NT2/D1 (cell line): Measurements from ENCODE around the gene VMAC.

Experiments
- DNase-seq: peaks from one replicate; pipeline ENCODE4 v3.0.0-alpha.2; 2011; ENCODE audit warnings: low read depth, low spot score
- H3K27me3 ChIP-seq: 2 replicates; pipeline ENCODE4 v1.6.0; 2011; ENCODE audit warnings: mild to moderate bottlenecking; ENCODE audit not compliant: insufficient read length, insufficient read depth
- H3K36me3 ChIP-seq: 2 replicates; pipeline ENCODE4 v1.6.1; 2011; ENCODE audit warnings: mild to moderate bottlenecking, low read length, mixed read lengths; ENCODE audit not compliant: insufficient read depth, insufficient read length
- H3K4me1 ChIP-seq: 2 replicates; pipeline ENCODE4 v1.5.1; 2011; ENCODE audit not compliant: insufficient read depth, insufficient read length
- H3K4me3 ChIP-seq: 2 replicates; pipeline ENCODE4 v1.5.1; 2011; ENCODE audit warnings: low read depth; ENCODE audit not compliant: insufficient read length
- H3K9ac ChIP-seq: 2 replicates; pipeline ENCODE4 v1.6.0; 2011; ENCODE audit warnings: low read depth; ENCODE audit not compliant: insufficient read length
- H3K9me3 ChIP-seq: 2 replicates; pipeline ENCODE4 v1.5.1; 2011; ENCODE audit warnings: mild to moderate bottlenecking, low read length; ENCODE audit not compliant: insufficient read depth
- SUZ12 ChIP-seq: IDR thresholded peaks from 2 replicates; pipeline ENCODE4 v1.6.1; 2011; ENCODE audit not compliant: insufficient read length, insufficient read depth; ENCODE audit errors: extremely low read depth
- YY1 ChIP-seq: IDR thresholded peaks from 2 replicates; pipeline ENCODE4 v1.6.1; 2011; ENCODE audit not compliant: insufficient read length, insufficient read depth
- ZNF274 ChIP-seq: IDR thresholded peaks from 2 replicates; pipeline ENCODE4 v1.6.1; 2011; ENCODE audit warnings: mild to moderate bottlenecking, low read depth, low read length

VMAC gene

DNA sequence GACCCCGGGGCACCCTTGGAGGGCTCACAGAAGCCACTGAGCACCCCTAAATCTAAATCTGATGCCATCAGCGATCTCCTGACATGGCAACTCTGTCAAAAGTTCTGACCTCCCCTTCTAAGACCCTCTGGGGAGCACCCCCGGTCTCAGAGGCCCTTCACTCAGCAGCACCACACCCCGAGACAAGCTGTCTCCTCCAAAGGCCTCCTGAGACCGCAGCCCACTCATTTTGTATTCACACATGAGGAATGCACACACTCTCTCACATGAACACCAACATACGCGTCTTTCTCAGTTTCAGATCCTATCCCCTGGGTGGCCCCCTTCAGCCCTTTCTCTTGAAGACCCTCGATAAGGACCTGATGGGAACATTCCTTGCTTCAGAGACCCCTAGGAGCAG is 3.7 kb upstream of the VMAC start:
- Histone ChIP-seq H3K4me1 (no peaks in the 10 kb centered on the region), H3K9me3 (no peaks in the 10 kb centered on the region), H3K4me3 (no peak overlapping the region), H3K36me3 (peaks cover 49% of the 10 kb centered on the region), H3K9ac (no peak overlapping the region), H3K27me3 (no peaks in the 10 kb centered on the region)
- TF ChIP-seq ZNF274 (no peak), YY1 (no peak), SUZ12 (no peak)
- DNase-seq: no peak

DNA sequence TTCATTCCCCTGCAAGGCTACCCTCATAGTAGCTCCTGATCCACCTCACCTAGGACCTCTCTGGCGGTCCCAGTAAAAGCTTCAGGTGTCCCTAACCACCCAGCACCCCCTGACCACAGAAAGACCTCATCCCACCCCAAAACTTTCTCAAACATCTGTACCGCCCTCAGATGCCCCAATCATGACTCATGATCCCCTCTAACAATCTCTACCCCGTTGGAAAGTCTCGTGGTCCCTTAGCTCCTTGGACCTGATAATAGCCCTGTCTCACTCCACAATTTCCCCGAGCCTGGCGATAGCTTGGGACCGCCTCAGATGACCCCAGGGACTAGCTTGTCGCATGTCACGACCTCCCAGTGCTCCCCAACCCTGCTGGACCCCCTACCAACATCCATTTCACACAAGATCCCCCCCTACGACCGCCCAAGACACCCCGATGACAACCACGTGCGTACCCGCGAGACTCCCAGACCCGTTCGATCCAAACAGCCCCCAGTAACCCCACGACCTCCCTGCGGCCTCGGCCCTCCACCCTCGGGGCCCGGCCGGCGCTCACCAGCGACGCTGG is 1.5 kb upstream of the VMAC start:
- Histone ChIP-seq H3K9ac (peak overlapping the region; percentile 99), H3K36me3 (peaks cover 34% of the 10 kb centered on the region), H3K4me3 (peak overlapping the region; percentile 95), H3K9me3 (no peaks in the 10 kb centered on the region), H3K4me1 (no peaks in the 10 kb centered on the region), H3K27me3 (no peaks in the 10 kb centered on the region)
- DNase-seq: no peak
- TF ChIP-seq YY1 (no peak), SUZ12 (no peak), ZNF274 (no peak)

DNA sequence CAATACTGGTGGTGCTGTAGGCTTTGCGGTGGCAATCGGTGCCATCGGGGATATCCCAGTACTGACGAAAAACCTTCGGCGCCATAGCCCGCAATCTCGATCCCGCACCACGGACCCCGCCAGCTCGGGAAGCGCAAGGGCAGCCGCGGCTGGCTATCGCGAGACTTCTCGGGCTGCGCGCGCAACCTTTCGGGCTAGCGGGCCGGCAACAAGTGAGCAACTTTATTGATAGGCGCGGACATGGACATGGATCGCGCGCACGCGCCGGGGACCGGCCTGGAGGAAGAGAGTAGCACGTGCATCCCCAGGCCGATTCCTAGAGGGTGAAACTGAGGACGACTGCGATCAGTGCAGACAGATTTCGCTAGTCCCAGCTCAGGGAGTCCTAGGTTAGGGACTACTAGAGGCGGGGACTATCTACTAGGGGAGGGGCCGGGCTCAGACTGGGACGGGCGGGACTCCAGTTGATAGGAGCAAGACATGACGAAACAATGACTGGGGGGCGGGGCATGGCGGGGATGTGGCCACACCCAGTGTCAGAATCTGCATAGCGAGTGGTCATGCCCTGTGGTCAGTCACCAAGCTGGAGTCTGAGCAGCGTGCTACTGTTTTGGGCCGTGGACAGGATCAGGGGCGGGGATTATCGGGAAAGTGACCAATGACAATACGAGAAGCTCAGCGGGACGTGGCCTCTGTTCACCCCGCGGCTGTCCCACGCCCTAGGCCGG is 884 bp upstream of the VMAC start, which contains the start of gene NDUFA11:
Gene NDUFA11, minus strand, starts transcription at position 167 of the 728 bp plus-strand sequence. Its CDS starts 82 bp downstream, at position 85.
- Histone ChIP-seq H3K4me1 (peaks cover under 1% of the 10 kb centered on the region), H3K9ac (peak within 1 kb of the TSS; percentile 99), H3K9me3 (no peaks in the 10 kb centered on the region), H3K36me3 (peaks cover 33% of the 10 kb centered on the region), H3K27me3 (no peaks in the 10 kb centered on the region), H3K4me3 (peak within 1 kb of the TSS; percentile 95)
- peak; percentile 92 for DNase-seq
- TF ChIP-seq YY1 (peak; percentile 27), SUZ12 (no peak), ZNF274 (no peak)

DNA sequence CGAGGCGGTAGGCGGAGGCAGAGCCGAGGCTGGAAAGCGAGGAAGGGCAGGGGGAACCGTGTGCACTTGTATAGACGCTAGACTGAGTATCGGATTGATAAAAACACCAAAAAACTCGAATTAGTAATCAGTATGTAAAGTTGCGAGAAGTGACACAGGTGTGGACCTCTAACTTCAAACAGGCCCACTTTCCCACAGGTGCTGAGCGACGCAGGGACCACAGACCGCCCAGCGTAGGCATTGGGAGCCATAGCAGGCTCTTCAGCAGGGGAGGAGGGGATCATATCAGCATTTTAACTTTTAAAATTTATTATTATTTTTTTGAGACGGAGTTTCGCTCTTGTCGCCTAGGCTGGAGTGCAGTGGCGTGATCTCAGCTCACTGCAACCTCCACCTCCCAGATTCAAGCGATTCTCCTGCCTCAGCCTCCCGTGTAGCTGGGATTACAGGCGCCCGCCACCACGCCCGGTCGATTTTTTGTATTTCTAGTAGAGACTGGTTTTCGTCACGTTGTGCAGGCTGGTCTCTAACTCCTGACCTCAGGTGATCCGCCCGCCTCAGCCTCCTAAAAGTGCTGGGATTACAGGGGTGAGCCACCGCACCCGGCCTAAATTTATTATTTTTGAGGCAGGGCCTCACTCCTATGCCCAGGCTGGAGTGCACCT is 574 bp downstream of the VMAC start:
- no peak for DNase-seq
- TF ChIP-seq ZNF274 (no peak), YY1 (no peak), SUZ12 (no peak)
- H3K9me3 ChIP-seq: no peaks in the 10 kb centered on the region
- no peaks in the 10 kb centered on the region for H3K27me3 ChIP-seq
- H3K4me3 ChIP-seq: peak overlapping the region; percentile 74
- H3K36me3 ChIP-seq: peaks cover 35% of the 10 kb centered on the region
- peaks cover 1% of the 10 kb centered on the region for H3K4me1 ChIP-seq
- H3K9ac ChIP-seq: peak overlapping the region; percentile 82

DNA sequence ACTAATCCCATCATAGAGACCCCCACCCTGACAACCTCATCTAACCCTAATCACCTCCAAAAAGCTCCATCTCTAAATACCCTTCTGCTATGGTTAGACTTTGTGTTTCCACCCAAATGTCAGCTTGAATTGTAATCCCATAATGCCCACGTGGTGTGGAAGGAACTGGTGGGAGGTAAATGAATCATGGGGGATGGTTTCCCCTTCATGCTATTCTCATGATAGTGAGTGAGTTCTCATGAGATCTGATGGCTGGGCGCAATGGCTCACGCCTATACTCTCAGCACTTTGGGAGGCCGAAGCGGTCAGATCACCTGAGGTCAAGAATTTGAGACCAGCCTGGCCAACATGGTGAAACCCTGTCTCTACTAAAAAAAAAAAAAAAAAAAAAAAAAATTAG is 2.6 kb downstream of the VMAC start:
- TF ChIP-seq SUZ12 (no peak), YY1 (no peak), ZNF274 (no peak)
- Histone ChIP-seq H3K9ac (no peak overlapping the region), H3K4me1 (peaks cover 1% of the 10 kb centered on the region), H3K36me3 (peaks cover 29% of the 10 kb centered on the region), H3K9me3 (no peaks in the 10 kb centered on the region), H3K4me3 (no peak overlapping the region), H3K27me3 (no peaks in the 10 kb centered on the region)
- DNase-seq: no peak

DNA sequence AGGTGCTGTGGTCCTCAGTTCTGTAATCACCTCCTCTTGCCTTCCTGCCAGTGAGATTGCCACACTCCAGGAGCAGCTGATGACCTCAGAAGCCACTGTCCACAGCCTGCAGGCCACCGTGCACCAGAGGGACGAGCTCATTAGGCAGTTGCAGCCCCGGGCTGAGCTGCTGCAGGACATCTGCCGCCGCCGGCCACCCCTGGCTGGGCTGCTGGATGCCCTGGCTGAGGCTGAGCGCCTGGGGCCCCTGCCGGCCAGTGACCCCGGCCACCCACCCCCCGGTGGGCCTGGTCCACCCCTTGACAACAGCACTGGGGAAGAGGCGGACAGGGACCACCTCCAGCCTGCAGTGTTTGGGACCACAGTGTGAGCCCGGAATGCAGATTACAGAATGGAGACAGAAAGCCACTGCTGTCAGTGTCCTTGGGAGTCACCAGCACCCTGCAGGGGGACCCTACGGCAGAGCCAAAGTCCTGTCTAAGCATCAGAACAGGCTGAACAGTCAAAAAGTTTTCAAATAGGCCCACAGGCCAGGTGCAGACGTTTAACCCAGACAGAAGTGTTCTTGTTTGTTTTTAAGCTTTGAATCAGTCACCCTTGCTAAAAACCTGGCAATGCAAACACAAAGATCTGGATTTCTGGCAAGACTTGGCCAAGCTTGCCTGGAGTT is 4.2 kb downstream of the VMAC start:
- Histone ChIP-seq H3K36me3 (peaks cover 31% of the 10 kb centered on the region), H3K9me3 (no peaks in the 10 kb centered on the region), H3K27me3 (no peaks in the 10 kb centered on the region), H3K4me1 (peaks cover 3% of the 10 kb centered on the region), H3K9ac (no peak overlapping the region), H3K4me3 (no peak overlapping the region)
- TF ChIP-seq YY1 (no peak), SUZ12 (no peak), ZNF274 (no peak)
- DNase-seq: no peak

DNA sequence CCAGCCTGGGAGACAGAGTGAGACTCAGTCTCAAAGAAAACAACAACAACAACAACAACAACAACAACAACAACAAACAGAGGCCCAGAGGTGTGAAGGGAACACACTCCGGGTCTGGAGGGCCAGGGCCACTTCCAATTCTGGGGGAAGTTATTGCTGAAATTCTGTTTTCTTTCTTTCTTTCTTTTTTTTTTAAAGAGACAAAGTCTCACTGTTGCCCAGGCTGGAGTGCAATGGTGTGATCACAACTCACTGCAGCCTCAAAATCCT is 5.9 kb downstream of the VMAC start:
- no peak overlapping the region for H3K4me3 ChIP-seq
- H3K9ac ChIP-seq: no peak overlapping the region
- no peak for TF ChIP-seq ZNF274
- TF ChIP-seq SUZ12: no peak
- TF ChIP-seq YY1: no peak
- no peaks in the 10 kb centered on the region for H3K9me3 ChIP-seq
- H3K36me3 ChIP-seq: peaks cover 47% of the 10 kb centered on the region
- DNase-seq: no peak
- peaks cover 13% of the 10 kb centered on the region for H3K4me1 ChIP-seq
- H3K27me3 ChIP-seq: no peaks in the 10 kb centered on the region
